HepG2 (cell line): ENCODE data around the gene LIME1. TPM values are rescaled to one million over a fixed set of nuclear protein-coding genes. Genes with fewer than 3 reads are reported as not detected.

Experiments
- CC2D1A ChIP-seq: sonication (generic); formaldehyde crosslinking; IDR thresholded peaks from 2 replicates; pipeline ENCODE4 v1.8.1; 2023; ENCODE audit warnings: mild to moderate bottlenecking, missing genetic modification reagents
- ELK4 ChIP-seq: sonication (generic); formaldehyde crosslinking; IDR thresholded peaks from 2 replicates; pipeline ENCODE4 v1.9.0; 2021; ENCODE audit warnings: missing genetic modification reagents, borderline replicate concordance
- FOSL1 ChIP-seq: sonication (generic); formaldehyde crosslinking; IDR thresholded peaks from 2 replicates; pipeline ENCODE4 v1.9.0; 2021; ENCODE audit warnings: missing genetic modification reagents, borderline replicate concordance
- GPBP1L1 ChIP-seq: sonication (generic); formaldehyde crosslinking; IDR thresholded peaks from 2 replicates; pipeline ENCODE4 v1.5.0; 2020; ENCODE audit warnings: mild to moderate bottlenecking, missing genetic modification reagents
- HHEX ChIP-seq: IDR thresholded peaks from 2 replicates; pipeline ENCODE4 v1.6.1; 2016; ENCODE audit warnings: control low read depth
- MAZ ChIP-seq, 2 experiments: sonication (generic) in 1 of 2; formaldehyde crosslinking in 1 of 2; IDR thresholded peaks; 2 replicates each; pipeline versions ENCODE4 v1.5.0 to v1.6.1; 2012 to 2020; ENCODE audit warnings: low read depth in 2 of 2, mild to moderate bottlenecking in 2 of 2, borderline replicate concordance in 1 of 2, improper control_type of control experiment in 1 of 2, low read length in 1 of 2, missing genetic modification reagents in 1 of 2, moderate library complexity in 1 of 2
- MTERF4 ChIP-seq: sonication (generic); formaldehyde crosslinking; IDR thresholded peaks from 2 replicates; pipeline ENCODE4 v1.8.0; 2023; ENCODE audit warnings: mild to moderate bottlenecking, missing genetic modification reagents
- NFRKB ChIP-seq: fragments of 450-650 bp; IDR thresholded peaks from 2 replicates; pipeline ENCODE4 v1.6.1; 2017
- NFYC ChIP-seq: IDR thresholded peaks from 2 replicates; pipeline ENCODE4 v1.6.1; 2016; ENCODE audit warnings: missing genetic modification reagents, missing compliant biosample characterization
- PAX8 ChIP-seq: sonication (generic); formaldehyde crosslinking; IDR thresholded peaks from 2 replicates; pipeline ENCODE4 v1.8.0; 2022; ENCODE audit warnings: mild to moderate bottlenecking, missing genetic modification reagents, borderline replicate concordance
- POGZ ChIP-seq: sonication (generic); formaldehyde crosslinking; IDR thresholded peaks from 2 replicates; pipeline ENCODE4 v1.4.0; 2020; ENCODE audit warnings: mild to moderate bottlenecking, missing genetic modification reagents
- SIX1 ChIP-seq: sonication (generic); formaldehyde crosslinking; IDR thresholded peaks from 2 replicates; pipeline ENCODE4 v1.4.0; 2020; ENCODE audit warnings: missing genetic modification reagents, borderline replicate concordance
- TBP ChIP-seq: sonication (generic); formaldehyde crosslinking; IDR thresholded peaks from 2 replicates; pipeline ENCODE4 v1.5.0; 2020; ENCODE audit warnings: missing genetic modification reagents
- TFDP1 ChIP-seq: IDR thresholded peaks from 2 replicates; pipeline ENCODE4 v1.6.1; 2016; ENCODE audit warnings: missing compliant biosample characterization, missing genetic modification reagents, borderline replicate concordance
- ZBTB26 ChIP-seq: IDR thresholded peaks from 2 replicates; pipeline ENCODE4 v1.6.1; 2016; ENCODE audit warnings: missing compliant biosample characterization, missing genetic modification reagents, borderline replicate concordance
- ZNF124 ChIP-seq: sonication (generic); formaldehyde crosslinking; IDR thresholded peaks from 2 replicates; pipeline ENCODE4 v1.4.0; 2020; ENCODE audit warnings: missing genetic modification reagents
- ZNF280D ChIP-seq: sonication (generic); formaldehyde crosslinking; IDR thresholded peaks from 2 replicates; pipeline ENCODE4 v1.5.1; 2020; ENCODE audit warnings: mild to moderate bottlenecking, missing genetic modification reagents
- ZNF296 ChIP-seq: sonication (generic); formaldehyde crosslinking; conservative IDR thresholded peaks from 2 replicates; pipeline ENCODE4 v1.5.0; 2020; ENCODE audit warnings: mild to moderate bottlenecking, missing genetic modification reagents
- ZNF773 ChIP-seq: sonication (generic); formaldehyde crosslinking; IDR thresholded peaks from 2 replicates; pipeline ENCODE4 v1.4.0; 2020; ENCODE audit warnings: missing genetic modification reagents, borderline replicate concordance
- polyA plus RNA-seq, 8 experiments: library from polyadenylated mRNA; depleted of rRNA in 3 of 8; stranded (reverse) in 7 of 8; unstranded in 1 of 8; fragments of >200 nt; fragmentation: Illumina TruSeq in 4 of 8; extraction: Trizol in 4 of 8; gene quantifications; 2 replicates each; pipeline versions ENCODE4 v1.2.1 to v1.2.3, GENCODE V29; 2011 to 2016; ENCODE audit warnings: low read depth in 4 of 8, missing spikeins in 1 of 8, mixed read lengths in 1 of 8; ENCODE audit not compliant: insufficient read depth in 1 of 8
- total RNA-seq, 5 experiments: library from RNA; depleted of rRNA; stranded (reverse); fragments of >200 nt; fragmentation: Illumina TruSeq; extraction: Trizol; gene quantifications; 2 replicates each; pipeline ENCODE4 v1.2.3, GENCODE V29; 2016; ENCODE audit warnings: low read depth in 1 of 5

Gene LIME1
- total and polyA plus RNA-seq, 2 of the 13 experiments (the other 11 are each of a cell fraction or from before 2014, with no cell fraction given), result 13.0 to 61.5 TPM

GRCh38 chr20:63736893-63737694 lies 630 bp downstream of the LIME1 start (continued):
- peak; percentile 36 for TF ChIP-seq NFYC (CRISPR knock-in tag)
- no peak for TF ChIP-seq TBP (CRISPR knock-in tag)
- TF ChIP-seq TFDP1 (CRISPR knock-in tag), result no peak
- no peak for TF ChIP-seq MTERF4 (CRISPR knock-in tag)
- TF ChIP-seq ZNF296 (CRISPR knock-in tag), result peak; percentile 27; the same call in 1 of the 2 replicates
- no peak for TF ChIP-seq HHEX (CRISPR knock-in tag)
- no peak for TF ChIP-seq SIX1
- TF ChIP-seq FOSL1 (CRISPR knock-in tag), result no peak
- TF ChIP-seq MAZ (IDR thresholded peaks at IDR 0.05; ENCODE audit: borderline replicate concordance, low read depth, low read length), result no peak
- TF ChIP-seq MAZ (CRISPR knock-in tag; IDR thresholded peaks at IDR 0.05; ENCODE audit: low read depth), result peak; percentile 6; the same call in 1 of the 2 replicates
- no peak for TF ChIP-seq POGZ (CRISPR knock-in tag)
- TF ChIP-seq CC2D1A (CRISPR knock-in tag), result 0 out of 2 replicates have a peak, but pooled peaks have one; percentile 83
- TF ChIP-seq NFRKB, result no peak
- TF ChIP-seq GPBP1L1 (CRISPR knock-in tag), result no peak
- TF ChIP-seq ZBTB26 (CRISPR knock-in tag), result no peak
- TF ChIP-seq ELK4 (CRISPR knock-in tag), result no peak
- no peak for TF ChIP-seq ZNF280D (CRISPR knock-in tag)
- no peak for TF ChIP-seq ZNF124 (CRISPR knock-in tag)
- no peak for TF ChIP-seq PAX8 (CRISPR knock-in tag)
- TF ChIP-seq ZNF773 (CRISPR knock-in tag), result 0 out of 2 replicates have a peak, but pooled peaks have one; percentile 40
